ENCODE data around the gene SPIRE2. TPM values are rescaled to one million over a fixed set of nuclear protein-coding genes. Genes with fewer than 3 reads are reported as not detected.

Gene SPIRE2
- total and polyA plus RNA-seq, 2 of the 13 experiments (the other 11 are each of a cell fraction or from before 2014, with no cell fraction given), result 13.3 to 37.5 TPM

DNA sequence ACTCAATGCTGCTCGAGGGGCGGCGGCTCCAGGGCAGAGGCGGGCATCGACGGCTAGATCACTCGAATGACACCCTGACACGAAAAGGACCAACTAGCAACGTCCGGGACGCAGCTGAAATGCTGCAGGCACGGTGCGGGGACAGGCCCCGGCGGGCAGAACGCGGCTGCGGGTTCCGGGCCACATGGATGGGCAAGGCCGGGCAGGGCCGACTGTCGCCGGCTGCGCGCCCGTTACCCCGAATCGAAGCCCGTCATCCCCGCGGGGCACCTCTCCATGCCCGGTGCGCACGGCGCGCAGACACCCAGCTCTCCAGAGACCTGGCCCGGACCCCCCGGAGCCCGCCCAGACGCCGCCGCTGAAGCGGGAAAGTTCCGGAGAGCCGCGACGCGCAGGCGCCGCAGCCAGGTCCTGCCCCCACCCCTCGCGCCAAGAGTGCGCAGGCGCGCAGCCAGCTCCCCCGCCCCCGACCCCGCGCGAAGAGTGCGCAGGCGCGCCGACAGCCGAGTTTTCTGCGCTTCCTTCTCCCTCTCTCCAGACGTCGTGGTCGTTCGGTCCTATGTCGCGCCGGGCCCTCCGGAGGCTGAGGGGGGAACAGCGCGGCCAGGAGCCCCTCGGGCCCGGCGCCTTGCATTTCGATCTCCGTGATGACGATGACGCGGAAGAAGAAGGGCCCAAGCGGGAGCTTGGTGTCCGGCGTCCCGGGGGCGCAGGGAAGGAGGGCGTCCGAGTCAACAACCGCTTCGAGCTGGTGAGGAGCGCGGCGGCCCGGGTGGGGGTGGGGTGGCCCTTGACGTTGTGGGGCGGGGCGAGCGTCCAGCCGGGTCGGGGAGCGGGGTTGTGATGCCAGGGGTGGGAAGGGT is 45.1 kb downstream of the SPIRE2 start, which contains the start of gene TCF25 (continued):
- TF ChIP-seq, protein P1, sequence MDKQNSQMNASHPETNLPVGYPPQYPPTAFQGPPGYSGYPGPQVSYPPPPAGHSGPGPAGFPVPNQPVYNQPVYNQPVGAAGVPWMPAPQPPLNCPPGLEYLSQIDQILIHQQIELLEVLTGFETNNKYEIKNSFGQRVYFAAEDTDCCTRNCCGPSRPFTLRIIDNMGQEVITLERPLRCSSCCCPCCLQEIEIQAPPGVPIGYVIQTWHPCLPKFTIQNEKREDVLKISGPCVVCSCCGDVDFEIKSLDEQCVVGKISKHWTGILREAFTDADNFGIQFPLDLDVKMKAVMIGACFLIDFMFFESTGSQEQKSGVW (CRISPR knock-in tag; IDR thresholded peaks at IDR 0.05; ENCODE audit: borderline replicate concordance), result peak; percentile 55; the same call in 1 of the 2 replicates
- TF ChIP-seq POLR2AphosphoS2 (IDR thresholded peaks at IDR 0.05; ENCODE audit: low read depth, low read length), result 0 out of 2 replicates have a peak, but pooled peaks have one; percentile 75
- TF ChIP-seq, protein P2, sequence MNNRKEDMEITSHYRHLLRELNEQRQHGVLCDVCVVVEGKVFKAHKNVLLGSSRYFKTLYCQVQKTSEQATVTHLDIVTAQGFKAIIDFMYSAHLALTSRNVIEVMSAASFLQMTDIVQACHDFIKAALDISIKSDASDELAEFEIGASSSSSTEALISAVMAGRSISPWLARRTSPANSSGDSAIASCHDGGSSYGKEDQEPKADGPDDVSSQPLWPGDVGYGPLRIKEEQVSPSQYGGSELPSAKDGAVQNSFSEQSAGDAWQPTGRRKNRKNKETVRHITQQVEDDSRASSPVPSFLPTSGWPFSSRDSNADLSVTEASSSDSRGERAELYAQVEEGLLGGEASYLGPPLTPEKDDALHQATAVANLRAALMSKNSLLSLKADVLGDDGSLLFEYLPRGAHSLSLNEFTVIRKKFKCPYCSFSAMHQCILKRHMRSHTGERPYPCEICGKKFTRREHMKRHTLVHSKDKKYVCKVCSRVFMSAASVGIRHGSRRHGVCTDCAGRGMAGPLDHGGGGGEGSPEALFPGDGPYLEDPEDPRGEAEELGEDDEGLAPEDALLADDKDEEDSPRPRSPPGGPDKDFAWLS (CRISPR knock-in tag; IDR thresholded peaks at IDR 0.05; ENCODE audit: borderline replicate concordance), result no peak; the same call in 1 of the 2 replicates
- TF ChIP-seq PHB2 (IDR thresholded peaks at IDR 0.05; ENCODE audit: partially characterized antibody), result no peak
- TF ChIP-seq, protein P3, sequence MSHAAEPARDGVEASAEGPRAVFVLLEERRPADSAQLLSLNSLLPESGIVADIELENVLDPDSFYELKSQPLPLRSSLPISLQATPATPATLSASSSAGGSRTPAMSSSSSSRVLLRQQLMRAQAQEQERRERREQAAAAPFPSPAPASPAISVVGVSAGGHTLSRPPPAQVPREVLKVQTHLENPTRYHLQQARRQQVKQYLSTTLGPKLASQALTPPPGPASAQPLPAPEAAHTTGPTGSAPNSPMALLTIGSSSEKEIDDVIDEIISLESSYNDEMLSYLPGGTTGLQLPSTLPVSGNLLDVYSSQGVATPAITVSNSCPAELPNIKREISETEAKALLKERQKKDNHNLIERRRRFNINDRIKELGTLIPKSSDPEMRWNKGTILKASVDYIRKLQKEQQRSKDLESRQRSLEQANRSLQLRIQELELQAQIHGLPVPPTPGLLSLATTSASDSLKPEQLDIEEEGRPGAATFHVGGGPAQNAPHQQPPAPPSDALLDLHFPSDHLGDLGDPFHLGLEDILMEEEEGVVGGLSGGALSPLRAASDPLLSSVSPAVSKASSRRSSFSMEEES (CRISPR knock-in tag; IDR thresholded peaks at IDR 0.05), result no peak
- TF ChIP-seq, protein P4, sequence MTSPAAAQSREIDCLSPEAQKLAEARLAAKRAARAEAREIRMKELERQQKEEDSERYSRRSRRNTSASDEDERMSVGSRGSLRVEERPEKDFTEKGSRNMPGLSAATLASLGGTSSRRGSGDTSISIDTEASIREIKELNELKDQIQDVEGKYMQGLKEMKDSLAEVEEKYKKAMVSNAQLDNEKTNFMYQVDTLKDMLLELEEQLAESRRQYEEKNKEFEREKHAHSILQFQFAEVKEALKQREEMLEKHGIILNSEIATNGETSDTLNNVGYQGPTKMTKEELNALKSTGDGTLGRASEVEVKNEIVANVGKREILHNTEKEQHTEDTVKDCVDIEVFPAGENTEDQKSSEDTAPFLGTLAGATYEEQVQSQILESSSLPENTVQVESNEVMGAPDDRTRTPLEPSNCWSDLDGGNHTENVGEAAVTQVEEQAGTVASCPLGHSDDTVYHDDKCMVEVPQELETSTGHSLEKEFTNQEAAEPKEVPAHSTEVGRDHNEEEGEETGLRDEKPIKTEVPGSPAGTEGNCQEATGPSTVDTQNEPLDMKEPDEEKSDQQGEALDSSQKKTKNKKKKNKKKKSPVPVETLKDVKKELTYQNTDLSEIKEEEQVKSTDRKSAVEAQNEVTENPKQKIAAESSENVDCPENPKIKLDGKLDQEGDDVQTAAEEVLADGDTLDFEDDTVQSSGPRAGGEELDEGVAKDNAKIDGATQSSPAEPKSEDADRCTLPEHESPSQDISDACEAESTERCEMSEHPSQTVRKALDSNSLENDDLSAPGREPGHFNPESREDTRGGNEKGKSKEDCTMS (CRISPR knock-in tag; conservative IDR thresholded peaks at IDR 0.05), result no peak
- peak; percentile 97 for TF ChIP-seq ISX (CRISPR knock-in tag; conservative IDR thresholded peaks at IDR 0.05)
- no peak for TF ChIP-seq SMC3 (IDR thresholded peaks at IDR 0.05; ENCODE audit: low read length)
- no peak for TF ChIP-seq TBX3 (IDR thresholded peaks at IDR 0.05; ENCODE audit: borderline replicate concordance)
- TF ChIP-seq MTERF4 (CRISPR knock-in tag; IDR thresholded peaks at IDR 0.05), result peak; percentile 92
- TF ChIP-seq ZNF770 (CRISPR knock-in tag; IDR thresholded peaks at IDR 0.05), result peak; percentile 53
- TF ChIP-seq ATAD3A (CRISPR knock-in tag; IDR thresholded peaks at IDR 0.05), result no peak
- TF ChIP-seq ZNF816 (CRISPR knock-in tag; IDR thresholded peaks at IDR 0.05; ENCODE audit: borderline replicate concordance), result peak; percentile 56; the same call in 1 of the 2 replicates
- TF ChIP-seq RBM39 (IDR thresholded peaks at IDR 0.05; ENCODE audit: low read depth, low read length, poor library complexity, severe bottlenecking), result peak; percentile 66
- no peak; the same call in none of the 2 replicates for TF ChIP-seq GMEB1 (CRISPR knock-in tag; IDR thresholded peaks at IDR 0.05; ENCODE audit: borderline replicate concordance)

Measured in HepG2 (cell line).